Tibial artery (tissue), 4 donors: ENCODE measurements around the gene KCNH2.

Experiments
- DNase-seq, 2 donors: peaks; one replicate each; pipeline ENCODE4 v3.0.0-alpha.2; 2019
- H3K27ac ChIP-seq, 2 donors: fragments of 200-600 bp; sonication (generic) in 1 of 2; 1 replicate in 1 of 2; 2 replicates in 1 of 2; pipeline ENCODE4 v1.5.1; 2018 to 2019; ENCODE audit warnings: mild to moderate bottlenecking in 1 of 2
- H3K27me3 ChIP-seq, 2 donors: fragments of 200-600 bp; sonication (generic) in 1 of 2; one replicate each; pipeline versions ENCODE4 v1.5.1 to v1.6.0; 2016 to 2019
- H3K36me3 ChIP-seq, 3 donors: fragments of 200-600 bp; sonication (generic) in 2 of 3; one replicate each; pipeline ENCODE4 v1.5.1; 2016 to 2019; ENCODE audit warnings: mild to moderate bottlenecking in 2 of 3
- H3K4me1 ChIP-seq, 4 donors: fragments of 200-600 bp; sonication (generic) in 2 of 4; 1 replicate in 3 of 4; 2 replicates in 1 of 4; pipeline ENCODE4 v1.5.1; 2016 to 2019
- H3K4me3 ChIP-seq, 2 donors: fragments of 200-600 bp; sonication (generic) in 1 of 2; 1 replicate in 1 of 2; 2 replicates in 1 of 2; pipeline ENCODE4 v1.5.1; 2018 to 2019; ENCODE audit warnings: mild to moderate bottlenecking in 2 of 2
- H3K9me3 ChIP-seq, 3 donors: fragments of 200-600 bp; sonication (generic) in 1 of 3; one replicate each; pipeline ENCODE4 v1.5.1; 2016 to 2019
- intact Hi-C: fragments of 100-400 bp; cut with DNase I; formaldehyde crosslinking; loops from one replicate; pipeline ENCODE4 v1.15.0; 2023; ENCODE audit warnings: low total_unique reads
- TF ChIP-seq, protein P1 (sequence below), 2 experiments: fragments of 200-600 bp in 1 of 2; fragments of 450-650 bp in 1 of 2; IDR thresholded peaks; one replicate each; pipeline ENCODE4 v1.5.1; 2017 to 2019; ENCODE audit warnings: antibody characterized with exemption in 2 of 2, mild to moderate bottlenecking in 1 of 2, moderate library complexity in 1 of 2

Gene KCNH2

DNA sequence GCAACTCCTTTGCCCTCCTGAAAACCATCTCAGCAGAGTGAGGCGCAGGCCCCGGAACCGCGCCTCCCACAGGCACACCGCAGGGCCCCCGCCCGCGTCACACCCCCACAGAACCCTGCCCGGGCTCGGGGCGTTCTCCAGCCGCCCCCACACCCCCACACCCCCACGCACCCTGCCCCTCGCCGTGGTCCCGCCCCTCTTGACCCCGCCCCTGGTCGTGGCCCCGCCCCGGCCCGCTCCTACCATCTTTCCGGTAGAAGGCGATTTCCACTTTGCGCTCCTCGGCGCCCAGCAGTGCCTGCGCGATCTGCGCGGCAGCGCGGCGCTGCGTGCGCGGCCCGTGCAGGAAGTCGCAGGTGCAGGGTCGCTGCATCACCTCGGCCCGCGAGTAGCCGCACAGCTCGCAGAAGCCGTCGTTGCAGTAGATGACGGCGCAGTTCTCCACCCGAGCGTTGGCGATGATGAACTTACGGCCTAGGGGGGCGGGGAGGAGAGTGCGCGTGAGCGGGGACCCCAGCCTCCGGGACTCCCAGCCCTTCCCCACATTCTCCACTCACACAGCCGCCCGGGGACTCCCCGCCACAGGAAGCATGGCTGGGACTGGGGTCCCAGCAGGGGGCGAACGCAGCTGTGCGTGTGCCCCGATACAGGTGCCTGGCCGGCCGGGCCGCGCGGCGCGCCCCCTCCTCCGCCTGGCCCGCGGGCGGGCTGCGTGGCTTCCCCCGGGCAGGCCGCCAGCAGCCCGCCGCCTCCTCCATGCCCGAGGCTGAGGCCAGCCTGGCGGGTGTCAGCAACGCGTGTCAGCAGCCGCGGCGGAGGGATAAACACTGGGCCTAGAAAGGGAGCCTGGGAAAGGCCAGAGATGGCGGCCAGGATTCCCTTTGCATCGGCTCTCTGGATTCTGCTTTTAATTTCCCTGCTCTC, 3.4 kb downstream of the KCNH2 start:
- H3K27ac ChIP-seq = no peak overlapping the region
- no peaks in the 10 kb centered on the region for H3K9me3 ChIP-seq
- H3K4me3 ChIP-seq = peak overlapping the region; percentile 31 to 40
- TF ChIP-seq, protein P1, sequence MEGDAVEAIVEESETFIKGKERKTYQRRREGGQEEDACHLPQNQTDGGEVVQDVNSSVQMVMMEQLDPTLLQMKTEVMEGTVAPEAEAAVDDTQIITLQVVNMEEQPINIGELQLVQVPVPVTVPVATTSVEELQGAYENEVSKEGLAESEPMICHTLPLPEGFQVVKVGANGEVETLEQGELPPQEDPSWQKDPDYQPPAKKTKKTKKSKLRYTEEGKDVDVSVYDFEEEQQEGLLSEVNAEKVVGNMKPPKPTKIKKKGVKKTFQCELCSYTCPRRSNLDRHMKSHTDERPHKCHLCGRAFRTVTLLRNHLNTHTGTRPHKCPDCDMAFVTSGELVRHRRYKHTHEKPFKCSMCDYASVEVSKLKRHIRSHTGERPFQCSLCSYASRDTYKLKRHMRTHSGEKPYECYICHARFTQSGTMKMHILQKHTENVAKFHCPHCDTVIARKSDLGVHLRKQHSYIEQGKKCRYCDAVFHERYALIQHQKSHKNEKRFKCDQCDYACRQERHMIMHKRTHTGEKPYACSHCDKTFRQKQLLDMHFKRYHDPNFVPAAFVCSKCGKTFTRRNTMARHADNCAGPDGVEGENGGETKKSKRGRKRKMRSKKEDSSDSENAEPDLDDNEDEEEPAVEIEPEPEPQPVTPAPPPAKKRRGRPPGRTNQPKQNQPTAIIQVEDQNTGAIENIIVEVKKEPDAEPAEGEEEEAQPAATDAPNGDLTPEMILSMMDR (IDR thresholded peaks at IDR 0.05) = no peak
- intact Hi-C loops = no loop called here
- H3K36me3 ChIP-seq = no peaks in the 10 kb centered on the region
- peaks cover 0 to 40% (median 31%) of the 10 kb centered on the region in 4 donors for H3K4me1 ChIP-seq
- peaks cover 0 to 95% of the 10 kb centered on the region in 2 donors for H3K27me3 ChIP-seq
- no peak for DNase-seq

DNA sequence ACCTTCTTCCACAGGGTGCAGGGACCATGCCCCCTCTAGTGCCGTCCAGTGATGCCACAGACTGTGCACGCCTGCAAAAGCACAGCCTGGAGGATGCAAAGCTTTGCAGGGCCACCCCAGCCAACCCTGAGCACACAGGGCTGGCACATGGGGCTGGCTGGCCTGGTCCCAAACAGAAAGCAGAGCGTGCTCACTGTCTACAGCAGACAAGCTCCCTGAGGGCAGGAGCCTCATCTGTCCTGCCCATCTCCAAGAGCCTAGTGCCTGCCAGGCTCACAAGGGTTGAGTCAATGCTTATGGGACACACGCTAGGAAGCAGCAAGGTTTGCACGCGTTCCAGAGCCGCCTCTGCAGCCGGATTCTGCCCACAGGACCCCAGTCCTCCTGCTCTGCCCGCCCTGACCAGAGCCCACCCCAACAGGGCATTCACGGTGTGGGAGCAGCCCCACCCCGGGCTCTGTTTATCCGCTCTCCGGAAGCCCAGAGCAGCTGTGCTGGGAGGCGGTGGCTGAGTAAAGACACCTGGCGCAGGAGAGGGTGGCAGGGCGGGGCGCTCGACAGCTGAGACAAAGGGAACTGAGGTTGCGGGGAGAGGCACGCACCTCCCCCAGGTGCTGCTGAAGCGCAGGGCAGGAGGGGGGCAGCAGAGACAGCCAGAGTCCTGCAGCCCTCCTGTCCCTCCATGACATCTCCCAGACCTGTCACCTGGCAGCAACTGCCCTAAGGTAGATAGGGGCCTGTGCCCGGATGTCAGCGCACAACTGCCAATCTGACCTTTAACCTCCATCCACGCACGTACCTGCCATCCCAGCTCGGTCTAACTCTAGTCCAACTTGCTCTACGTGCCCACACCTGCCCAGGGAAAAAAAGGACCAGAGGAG, 4.3 kb downstream of the KCNH2 start:
- Histone ChIP-seq H3K4me3 (peak overlapping the region in 1 of 2 donors; percentile 40), H3K36me3 (no peaks in the 10 kb centered on the region), H3K9me3 (no peaks in the 10 kb centered on the region), H3K4me1 (peaks cover 0 to 31% (median 24%) of the 10 kb centered on the region in 4 donors), H3K27me3 (peaks cover 0 to 92% of the 10 kb centered on the region in 2 donors), H3K27ac (no peak overlapping the region)
- intact Hi-C loops = no loop called here
- no peak for DNase-seq
- TF ChIP-seq, protein P1 (IDR thresholded peaks at IDR 0.05) = no peak

DNA sequence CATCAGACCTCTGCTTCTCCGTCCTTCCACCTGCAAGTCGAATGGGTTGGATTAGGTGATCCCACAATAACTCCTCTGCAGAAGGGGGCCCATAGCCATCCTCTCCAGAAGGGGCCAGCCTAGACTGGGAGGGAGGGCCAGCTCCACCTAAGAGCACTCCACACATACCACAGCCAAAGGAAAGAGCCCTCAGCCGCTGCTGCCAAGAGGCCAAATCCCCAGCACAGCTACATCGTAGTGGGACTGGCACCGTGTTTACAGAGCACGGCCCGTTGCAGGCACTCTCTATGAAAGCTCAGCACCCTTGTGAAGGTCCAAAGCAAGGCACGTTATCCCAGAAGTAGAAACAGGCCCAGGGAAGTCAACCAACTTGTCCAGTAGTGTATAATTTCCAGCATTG, 5.4 kb downstream of the KCNH2 start:
- no peak overlapping the region for H3K4me3 ChIP-seq
- H3K27me3 ChIP-seq = peaks cover 0 to 87% of the 10 kb centered on the region in 2 donors
- H3K4me1 ChIP-seq = peaks cover 0 to 21% (median 16%) of the 10 kb centered on the region in 4 donors
- no peak overlapping the region for H3K27ac ChIP-seq
- no peaks in the 10 kb centered on the region for H3K36me3 ChIP-seq
- H3K9me3 ChIP-seq = no peaks in the 10 kb centered on the region
- intact Hi-C loops = no loop called here
- TF ChIP-seq, protein P1 (IDR thresholded peaks at IDR 0.05) = no peak
- DNase-seq = no peak

DNA sequence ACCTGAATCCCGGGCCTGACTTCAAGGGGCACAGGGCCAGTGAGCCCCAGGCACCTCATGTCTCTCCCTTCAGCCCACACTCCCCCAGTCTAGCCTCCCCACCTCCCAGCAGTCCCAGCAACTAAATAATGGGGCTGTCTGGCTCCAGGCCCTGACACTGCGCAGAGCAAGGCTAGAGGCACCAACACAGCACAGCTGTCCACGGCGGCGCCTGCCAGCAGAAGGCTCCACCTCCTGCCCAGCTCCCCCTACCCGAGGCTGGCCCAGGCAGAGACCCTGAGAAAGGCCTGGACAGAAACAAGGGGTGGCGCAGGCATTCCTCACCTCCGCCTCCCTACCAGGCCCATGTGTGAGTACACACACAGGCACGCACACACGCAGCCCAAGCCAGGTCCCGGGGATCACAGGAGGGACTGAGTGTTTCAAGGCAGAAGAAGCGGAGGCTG, 6.1 kb downstream of the KCNH2 start:
- H3K9me3 ChIP-seq = no peaks in the 10 kb centered on the region
- no peak overlapping the region for H3K4me3 ChIP-seq
- no peaks in the 10 kb centered on the region for H3K36me3 ChIP-seq
- TF ChIP-seq, protein P1 (IDR thresholded peaks at IDR 0.05) = no peak
- peaks cover 0 to 80% of the 10 kb centered on the region in 2 donors for H3K27me3 ChIP-seq
- H3K4me1 ChIP-seq = peaks cover 0 to 14% (median 11%) of the 10 kb centered on the region in 4 donors
- DNase-seq = no peak
- no peak overlapping the region for H3K27ac ChIP-seq
- intact Hi-C loops = no loop called here

DNA sequence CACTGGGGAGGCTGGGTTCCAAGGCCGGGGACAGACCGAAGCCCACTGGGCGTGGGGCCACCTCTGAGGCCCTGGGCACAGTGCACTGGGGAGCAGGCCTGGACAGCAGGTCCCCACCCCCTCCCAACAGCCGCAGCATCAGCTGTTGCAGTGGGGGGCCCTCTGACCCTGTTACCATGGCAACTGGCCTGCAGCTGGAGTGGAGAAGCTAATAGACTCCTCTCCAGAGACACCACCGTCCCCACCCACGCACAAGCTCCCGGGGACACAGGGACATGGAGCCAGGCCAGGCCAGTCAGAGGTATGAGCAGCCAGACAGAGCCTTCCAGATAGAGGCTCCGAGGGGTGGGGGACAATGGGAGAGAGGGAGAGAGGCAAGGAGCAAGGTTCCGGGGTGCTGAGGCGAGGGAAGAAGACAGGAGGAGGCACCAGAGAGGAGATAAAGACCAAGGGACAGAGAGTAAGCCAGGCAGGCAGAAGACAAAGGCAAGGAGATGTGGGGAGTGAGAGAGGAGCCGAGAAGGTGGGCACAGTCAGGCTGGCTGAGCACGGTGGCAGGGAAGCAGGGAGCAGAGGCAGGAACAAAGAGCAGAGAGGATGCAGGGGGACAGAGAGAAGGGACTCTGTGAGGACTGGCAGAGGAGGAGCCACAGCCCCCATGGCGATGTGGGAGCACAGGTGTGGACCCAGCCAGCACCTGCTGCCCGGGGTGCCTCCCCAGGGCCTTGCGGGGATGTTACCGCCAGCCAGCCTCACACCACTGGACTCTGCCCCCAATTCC, 6.7 kb downstream of the KCNH2 start:
- no peaks in the 10 kb centered on the region for H3K9me3 ChIP-seq
- no peak overlapping the region for H3K4me3 ChIP-seq
- TF ChIP-seq, protein P1 (IDR thresholded peaks at IDR 0.05) = no peak
- intact Hi-C loops = no loop called here
- H3K27me3 ChIP-seq = peaks cover 0 to 74% of the 10 kb centered on the region in 2 donors
- no peak for DNase-seq
- H3K27ac ChIP-seq = no peak overlapping the region
- H3K4me1 ChIP-seq = peaks cover 0 to 12% (median 10%) of the 10 kb centered on the region in 4 donors
- H3K36me3 ChIP-seq = no peaks in the 10 kb centered on the region
